RKO (cell line): Measurements from ENCODE around the gene AKIP1.
"Not testable (repeated sequence)": the region's sequence is repeated elsewhere in the genome, so short reads cannot be mapped to it uniquely, and the experiment has no call there.

Experiments
- DNase-seq: peaks from one replicate; pipeline ENCODE4 v3.0.0-alpha.2; 2016; ENCODE audit warnings: low spot score

AKIP1 gene, protein sequence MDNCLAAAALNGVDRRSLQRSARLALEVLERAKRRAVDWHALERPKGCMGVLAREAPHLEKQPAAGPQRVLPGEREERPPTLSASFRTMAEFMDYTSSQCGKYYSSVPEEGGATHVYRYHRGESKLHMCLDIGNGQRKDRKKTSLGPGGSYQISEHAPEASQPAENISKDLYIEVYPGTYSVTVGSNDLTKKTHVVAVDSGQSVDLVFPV

DNA sequence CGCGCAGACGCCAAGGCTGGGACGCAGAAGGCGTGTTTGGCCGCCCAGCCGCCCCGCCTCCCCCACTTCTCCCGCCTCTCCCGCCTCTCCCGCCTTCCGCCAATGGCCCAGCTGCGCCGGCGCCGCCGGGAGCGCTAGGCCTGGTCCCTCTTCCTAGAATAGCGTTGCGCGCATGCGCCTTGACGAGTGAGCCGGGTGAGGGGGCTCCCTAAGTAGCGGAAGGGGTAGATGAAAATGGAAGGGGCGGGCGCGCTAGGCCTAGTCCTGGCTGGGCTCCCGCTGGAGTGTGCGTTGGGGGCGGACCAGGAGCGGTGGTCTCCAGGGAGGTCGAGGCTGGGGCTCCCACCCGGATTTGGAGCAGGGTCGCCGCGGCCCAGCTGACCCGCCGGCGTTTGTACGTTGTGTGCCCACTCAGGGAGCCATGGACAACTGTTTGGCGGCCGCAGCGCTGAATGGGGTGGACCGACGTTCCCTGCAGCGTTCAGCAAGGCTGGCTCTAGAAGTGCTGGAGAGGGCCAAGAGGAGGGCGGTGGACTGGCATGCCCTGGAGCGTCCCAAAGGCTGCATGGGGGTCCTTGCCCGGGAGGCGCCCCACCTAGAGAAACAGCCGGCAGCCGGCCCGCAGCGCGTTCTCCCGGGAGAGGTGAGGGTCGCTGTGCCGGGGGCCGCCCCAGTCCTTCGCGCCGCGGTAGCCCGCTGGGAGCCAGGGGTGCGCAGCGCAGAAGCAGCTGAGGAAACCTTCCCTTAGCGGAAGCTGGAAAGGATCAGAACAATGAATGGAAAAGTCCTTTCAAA is at the start of gene AKIP1:
AKIP1 (plus strand) TSS at position 161 of the 795 bp plus-strand sequence; CDS start at position 422, 261 bp downstream.
- peak; percentile 96 for DNase-seq

DNA sequence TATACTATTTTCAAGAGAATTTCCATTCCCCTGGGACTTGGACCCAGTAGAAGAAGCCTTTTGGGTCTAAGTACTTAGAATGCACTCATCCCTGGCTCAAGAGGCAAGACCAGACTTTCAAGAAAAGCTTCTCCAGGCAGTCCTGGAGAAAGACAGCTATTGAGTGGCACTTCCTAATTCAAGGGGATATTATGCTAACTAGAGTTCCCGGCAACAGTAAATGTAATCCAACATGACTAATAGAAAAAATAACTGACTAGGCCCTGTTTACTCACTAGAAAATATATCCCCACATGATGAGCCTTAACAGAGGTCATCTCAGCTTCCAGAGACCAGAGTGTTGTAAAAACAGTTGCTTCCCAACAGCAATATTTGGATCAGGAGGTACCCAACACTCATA is 47.2 kb upstream of the AKIP1 start:
- DNase-seq, result peak; percentile 41

DNA sequence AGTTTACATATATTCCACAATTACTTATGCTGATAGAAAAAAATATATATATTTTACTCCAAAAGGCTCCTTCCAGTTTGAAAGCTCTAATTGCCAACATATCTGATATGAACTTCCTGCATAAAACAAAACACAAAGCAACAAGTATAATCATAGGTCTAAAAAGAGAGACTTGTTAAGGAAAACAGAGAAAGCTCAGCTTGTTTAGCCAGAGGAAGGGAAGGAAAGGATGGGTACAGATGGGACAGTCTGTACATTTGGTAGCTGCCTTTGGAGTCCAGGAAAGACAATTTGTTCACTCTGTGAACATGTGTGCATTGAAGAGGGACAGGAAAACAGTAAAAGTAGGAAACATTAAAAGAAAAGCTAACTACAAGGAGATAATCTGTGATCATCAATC is 45.7 kb upstream of the AKIP1 start:
- no peak for DNase-seq

DNA sequence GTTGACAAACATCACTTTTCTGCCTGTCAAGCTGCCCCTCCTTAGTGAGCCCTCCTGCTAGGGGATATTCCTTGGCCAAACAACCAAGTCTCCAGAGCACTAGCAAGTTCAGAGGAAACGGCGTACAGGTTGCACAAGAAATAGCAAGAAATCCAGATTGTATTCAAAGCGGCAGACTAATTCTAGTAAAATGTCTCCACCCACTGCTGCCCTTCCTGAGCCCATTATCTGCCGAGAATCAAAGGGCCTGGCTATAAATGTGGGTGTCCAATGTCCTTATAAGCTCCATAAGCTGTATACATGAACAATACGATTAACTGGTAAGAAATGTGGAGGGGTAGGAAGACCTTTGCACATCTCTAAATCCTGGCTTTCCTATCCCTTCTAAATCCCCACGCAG is 44.0 kb upstream of the AKIP1 start:
- no peak for DNase-seq

DNA sequence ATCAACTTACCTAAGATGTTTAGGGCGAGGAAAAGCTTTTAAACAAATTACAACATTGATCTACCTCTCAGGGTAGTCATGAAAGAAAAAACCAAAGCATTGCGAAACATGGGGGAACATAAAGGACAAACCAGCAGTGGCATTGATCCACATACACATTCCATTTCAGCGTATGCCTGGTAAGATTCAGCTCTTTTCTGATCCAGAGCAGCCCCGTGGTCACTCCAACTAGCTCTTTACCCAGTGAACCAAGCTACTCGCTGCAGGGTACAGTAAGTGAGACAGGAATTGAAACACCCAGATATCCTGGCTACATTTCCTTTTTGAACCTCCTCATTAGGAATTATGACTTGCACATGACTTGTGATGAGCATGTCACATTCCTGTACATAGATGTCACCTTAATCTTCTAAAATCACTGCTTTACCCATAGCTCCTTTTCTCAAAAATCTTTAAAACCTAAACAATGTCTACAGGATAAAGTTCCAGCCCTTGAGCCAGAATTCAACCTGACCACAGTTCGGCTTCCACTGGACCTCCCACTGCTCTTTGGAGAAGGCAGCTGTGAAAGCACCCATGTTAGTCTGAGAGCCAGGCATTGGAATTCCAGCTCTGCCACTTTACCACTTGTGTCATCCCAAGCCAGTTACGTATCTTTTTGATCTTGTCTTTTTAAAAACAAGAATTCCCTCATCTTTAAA is 42.9 kb upstream of the AKIP1 start:
- DNase-seq, result peak; percentile 53

DNA sequence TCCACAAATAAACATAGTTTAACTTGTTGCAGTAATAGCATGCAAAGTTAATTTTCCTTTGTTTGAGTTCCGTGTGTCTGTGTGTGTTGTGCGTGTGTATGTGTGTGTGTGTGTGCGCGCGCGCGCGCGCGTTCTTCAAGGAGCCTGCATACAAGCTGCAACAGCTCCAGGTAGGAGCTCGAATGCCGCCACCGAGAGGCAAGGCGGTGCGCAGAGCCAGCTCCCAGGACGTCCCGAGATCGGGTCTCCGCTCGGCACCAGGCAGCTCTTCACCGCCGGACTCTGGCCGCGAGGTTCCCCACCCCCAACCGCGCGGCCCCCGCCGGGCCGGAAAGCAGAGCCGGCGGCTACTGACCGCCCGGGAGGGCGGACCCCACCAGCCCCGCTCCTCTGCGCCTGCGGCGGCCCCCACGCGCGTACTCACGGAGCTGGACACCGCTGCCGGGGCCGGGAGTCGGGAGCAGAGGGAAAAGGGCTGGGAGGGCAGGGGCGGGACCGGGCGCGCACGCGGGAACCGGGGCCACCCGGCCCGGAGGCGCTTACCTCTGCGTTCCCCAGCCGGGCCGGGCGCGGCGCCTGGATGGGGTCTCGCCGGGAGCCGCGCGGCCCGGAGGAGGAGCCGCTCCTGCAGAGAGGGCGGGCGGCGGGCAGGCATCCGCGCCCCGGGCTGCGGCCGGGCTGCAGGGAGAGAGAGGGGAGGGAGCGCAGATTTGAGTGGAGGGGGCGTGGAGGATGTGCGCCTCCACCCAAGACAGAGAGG is 40.4 kb upstream of the AKIP1 start:
- peak; percentile 70 for DNase-seq

DNA sequence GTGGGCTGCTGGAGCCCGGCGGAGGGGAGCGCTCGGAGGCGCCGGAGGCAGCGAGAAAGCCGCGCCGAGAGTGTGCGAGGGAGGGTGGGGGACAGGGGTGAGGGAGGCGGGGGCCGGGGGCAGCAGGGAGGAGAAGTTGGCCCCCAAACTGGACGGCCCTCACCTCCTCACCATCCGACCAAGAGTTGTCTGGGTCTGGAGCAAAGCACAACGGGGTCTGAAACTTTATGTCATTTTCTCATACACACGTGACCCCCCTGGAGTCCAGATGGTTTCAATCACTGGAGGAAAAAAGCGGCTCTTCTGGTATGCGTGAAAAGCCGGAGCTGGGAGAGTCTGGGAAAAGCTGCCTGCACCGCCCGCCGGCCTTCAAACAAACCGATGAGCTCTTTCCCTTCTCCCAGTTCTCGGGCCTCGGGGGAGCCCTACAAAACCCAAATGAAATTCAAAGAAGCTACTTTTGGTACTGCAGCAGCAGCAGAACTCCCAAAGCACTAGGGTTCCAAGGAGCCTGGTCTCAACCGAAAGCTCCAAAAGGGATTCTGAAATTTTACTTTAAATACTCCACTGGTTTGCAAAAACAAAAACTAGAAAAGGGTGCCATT is 39.7 kb upstream of the AKIP1 start:
- DNase-seq, result peak; percentile 73

DNA sequence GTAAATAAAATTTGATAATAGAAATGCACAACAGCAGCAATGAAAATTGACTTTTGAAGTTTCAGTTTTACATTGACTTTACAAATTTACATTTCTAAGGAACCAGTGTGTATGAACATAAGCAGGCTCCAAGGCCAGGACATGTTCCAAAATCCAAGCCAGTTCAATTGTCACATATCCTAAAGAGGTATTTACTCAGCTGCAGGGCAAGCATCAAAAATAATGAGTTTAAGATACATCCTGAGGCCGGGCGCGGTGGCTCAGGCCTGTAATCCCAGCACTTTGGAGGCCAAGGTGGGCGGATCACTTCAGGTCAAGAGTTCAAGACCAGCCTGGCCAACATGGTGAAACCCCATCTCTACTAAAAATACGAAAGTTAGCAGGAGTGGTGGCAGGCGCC is 39.0 kb upstream of the AKIP1 start:
- no peak for DNase-seq

DNA sequence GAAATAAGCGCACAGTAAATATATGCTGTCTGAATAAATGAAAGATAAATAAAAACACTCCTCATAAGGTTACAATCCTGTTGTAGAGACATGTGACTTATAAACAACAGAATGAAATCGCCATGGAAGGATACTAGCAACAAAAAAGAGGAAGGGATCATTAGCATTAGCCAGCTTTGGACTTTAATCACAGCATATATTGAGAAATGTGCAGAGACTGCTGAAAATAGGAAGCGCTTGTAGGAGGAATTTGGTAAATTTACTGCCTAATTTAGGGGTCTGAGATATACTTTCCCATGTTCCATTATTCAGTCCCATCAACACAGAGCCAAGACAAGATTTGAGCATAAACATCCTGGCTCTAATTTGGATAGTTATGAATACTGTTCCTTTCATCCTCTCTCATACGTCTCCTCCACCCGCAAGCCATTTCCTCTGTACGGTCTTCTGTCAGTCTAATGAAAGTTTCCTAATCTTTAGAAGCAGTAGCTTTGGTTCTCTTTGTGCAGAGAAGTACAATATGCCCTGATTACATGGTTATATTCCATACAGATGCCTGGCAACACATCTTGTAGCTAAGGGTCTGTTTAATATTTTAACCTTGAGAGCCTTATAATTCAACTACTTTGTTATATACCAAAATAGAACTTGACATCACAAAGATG is 37.1 kb upstream of the AKIP1 start:
- no peak for DNase-seq

DNA sequence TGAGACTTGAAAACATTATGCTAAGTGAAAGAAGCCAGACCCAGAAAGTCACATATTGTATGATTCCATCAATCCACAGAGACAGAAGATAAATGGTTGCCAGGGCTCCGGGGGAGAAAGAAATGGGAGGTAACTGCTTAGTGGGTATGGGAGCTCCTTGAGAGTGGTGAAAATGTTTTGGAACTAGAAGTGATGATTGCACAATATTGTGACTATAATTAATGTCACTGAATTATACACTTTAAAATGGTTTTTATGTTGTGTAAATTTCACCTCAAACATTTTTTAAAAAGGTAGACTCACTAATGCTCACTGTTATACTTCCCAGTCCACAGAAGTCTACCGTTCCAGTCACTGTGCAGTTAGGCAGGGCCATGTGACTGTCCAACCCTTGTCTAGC is 32.2 kb upstream of the AKIP1 start:
- no peak for DNase-seq

DNA sequence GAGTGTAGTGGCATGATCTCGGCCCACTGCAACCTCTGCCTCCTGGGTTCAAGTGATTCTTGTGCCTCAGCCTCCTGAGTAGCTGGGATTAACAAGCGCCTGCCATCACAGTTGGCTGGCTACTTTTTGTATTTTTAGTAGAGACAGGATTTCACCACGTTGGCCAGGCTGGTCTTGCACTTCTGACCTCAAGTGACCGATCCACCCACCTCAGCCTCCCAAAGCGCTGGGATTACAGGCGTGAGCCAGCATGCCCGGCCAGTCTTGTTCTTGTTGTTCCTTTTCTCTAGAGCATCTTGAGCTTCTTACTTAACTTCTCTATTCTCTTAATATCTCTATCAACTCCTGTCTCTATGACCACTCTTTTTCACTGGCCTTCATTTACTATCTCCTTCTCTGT is 29.4 kb upstream of the AKIP1 start:
- not testable (repeated sequence) for DNase-seq

DNA sequence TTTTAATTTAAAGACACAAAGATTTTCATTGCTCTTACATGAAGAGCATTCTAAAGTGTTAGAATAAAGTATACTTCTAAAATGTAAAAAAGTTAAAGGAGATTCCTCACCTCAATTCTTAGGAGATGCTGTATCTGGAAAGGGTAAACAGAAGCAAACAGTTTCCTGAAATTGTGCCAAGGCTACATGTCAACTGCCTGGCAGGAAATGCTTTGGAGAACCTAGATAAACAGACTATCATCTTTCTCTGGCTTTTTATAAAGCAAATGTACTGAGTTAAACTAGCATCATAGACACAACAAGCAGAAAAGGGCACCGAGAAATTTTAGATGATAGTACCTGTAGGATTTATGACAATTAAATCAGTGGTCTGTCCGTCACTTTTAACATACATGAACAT is 24.7 kb upstream of the AKIP1 start:
- no peak for DNase-seq

DNA sequence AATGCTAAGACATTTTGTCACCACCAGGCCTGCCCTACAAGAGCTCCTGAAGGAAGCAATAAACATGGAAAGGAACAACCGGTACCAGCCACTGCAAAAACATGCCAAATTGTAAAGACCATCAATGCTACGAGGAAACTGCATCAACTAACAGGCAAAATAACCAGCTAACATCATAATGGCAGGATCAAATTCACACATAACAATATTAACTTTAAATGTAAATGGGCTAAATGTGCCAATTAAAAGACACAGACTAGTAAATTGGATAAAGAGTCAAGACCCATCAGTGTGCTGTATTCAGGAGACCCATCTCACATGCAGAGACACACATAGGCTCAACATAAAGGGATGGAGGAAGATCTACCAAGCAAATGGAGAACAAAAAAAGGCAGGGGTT is 19.8 kb upstream of the AKIP1 start:
- DNase-seq, result not testable (repeated sequence)

DNA sequence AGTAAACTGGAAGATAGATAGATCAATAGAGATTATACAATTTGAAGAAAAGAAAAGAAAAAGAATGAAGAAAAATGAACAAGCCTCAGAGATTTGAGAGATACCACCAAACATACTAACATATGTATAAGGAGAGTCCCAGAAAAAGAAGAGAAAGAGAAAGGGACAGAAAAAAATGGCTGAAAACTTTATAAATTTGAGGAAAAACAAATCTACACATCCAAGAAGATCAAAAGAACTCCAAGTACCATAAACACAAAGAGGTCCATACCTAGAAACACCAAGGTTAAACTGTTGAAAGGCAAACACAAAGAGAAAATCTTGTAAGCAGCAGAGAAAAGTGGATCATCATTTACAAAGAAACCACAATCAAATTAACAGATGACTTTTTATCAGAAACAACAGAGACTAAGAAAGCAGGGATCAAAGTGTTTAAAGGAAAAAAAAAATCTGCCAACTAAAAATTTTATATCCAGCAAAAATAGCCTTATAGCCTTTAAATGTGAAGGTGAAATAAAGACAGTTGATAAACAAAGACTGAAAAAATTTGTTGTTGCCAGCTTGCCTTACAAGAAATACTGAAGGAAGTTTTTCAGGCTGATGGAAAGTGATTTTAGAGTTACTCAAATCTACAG is 11.8 kb upstream of the AKIP1 start:
- no peak for DNase-seq

DNA sequence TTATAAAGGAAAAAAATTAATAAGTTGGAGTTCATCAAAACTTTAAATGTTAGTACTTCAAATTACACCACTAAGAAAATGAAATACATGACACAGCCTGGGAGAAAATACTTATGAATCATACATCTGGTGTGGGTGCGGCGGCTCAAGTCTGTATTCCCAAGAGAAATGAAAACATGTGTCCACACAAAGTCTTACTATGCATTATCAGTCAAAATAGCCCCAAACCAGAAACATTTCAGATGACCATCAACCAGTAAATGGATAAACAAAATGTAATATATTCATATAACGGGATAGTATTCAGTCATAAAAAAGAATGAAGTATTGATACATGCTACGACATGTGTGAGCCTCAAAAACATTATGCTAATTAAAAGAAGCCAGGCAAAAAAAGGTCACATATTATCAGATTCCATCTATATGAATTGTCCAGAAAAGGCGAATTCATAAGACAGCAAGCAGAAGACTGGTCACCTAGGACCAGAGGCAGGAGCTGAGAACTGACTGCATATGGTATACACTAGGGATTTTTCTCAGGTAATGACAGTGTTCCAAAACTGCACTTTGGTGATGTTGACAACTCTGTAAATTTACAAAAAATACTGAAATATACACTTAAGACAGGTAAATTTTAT is 5.3 kb upstream of the AKIP1 start:
- peak; percentile 63 for DNase-seq

DNA sequence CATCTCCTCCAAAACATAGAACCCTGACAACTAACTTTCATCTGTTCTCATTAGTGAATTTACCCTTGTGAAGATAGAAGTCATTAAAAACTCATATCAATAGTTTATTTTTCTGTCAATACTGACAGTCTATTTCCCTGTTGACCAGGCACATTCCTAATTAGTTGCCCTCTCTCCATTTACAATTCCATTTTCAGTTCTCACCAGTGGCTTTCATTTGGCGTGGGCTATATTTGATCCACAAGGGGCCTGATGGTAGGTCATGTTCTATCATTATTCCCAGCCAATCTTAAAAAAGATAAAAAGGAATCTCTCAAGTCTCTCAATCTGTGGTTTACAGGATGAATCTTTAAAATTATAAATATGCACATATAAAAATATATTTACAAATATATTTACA is 3.9 kb upstream of the AKIP1 start:
- no peak for DNase-seq

DNA sequence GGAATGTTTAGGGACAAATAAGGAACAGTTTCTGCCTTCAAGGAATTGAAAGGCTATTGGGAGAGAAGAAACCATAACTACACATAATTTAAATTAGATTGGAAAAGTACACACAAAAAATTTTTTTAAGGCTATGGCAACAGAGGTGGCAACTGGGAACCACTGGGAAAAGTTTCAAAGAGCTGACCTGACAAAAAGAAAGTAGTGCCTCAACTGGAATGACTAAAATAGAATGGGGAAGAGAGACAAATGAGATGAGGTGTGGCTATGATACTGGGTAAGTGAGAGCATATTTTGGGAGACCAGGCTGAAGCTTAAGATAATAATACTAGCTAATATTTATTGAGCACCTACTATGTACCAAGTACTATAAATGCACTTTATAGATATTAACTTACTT is 2.9 kb upstream of the AKIP1 start:
- DNase-seq, result no peak

DNA sequence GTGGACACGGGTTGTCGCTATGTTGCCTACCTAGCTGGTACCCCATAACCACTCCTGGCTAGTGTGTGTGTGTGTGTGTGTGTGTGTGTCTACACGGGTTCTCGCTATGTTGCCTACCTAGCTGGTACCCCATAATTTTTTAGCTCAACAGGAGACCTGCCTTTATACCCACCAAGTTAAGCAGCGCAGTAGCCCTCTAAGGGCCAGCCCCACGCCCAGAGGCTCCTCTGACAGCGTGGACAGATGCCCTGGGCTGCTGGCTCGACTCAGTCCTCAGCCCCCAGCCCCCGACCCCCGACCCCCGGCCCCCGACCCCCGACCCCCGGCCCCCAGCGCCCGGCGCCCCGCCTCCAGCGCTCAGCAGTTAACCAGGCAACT is 351 bp upstream of the AKIP1 start:
- DNase-seq, result no peak

DNA sequence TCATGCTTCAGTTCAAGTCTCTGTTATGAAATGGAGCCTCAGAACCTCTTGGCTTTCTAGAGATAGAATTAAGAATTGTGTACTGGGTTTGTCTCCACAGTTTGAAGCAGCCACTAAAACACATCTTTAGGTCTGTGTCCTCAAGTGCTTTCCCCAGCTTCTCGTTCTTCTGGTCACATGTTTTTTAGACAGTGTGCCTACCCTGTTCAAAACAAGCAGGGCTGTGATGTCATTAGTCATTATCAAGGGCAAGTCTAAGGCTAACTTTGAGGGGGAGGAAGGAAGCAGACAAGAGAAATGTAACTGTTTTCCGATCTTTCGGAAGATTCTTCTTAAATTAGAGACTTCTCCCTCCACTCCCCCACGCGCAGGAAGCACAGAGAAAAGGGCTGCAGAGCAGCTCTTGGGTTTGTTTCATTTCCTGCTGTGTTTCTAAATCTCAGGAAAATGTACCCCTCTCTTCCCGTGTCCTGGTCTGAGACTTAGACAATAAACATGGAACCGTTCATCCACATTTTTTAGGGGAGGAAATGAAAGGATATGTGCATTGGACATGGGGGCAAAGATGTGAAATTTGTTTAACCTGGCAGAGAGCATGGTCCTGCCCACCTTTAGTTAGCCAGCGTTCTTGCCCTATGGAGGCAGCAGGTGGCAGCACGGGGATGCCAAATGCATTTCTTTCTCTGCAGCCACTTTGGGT is 3.1 kb downstream of the AKIP1 start:
- peak; percentile 39 for DNase-seq

DNA sequence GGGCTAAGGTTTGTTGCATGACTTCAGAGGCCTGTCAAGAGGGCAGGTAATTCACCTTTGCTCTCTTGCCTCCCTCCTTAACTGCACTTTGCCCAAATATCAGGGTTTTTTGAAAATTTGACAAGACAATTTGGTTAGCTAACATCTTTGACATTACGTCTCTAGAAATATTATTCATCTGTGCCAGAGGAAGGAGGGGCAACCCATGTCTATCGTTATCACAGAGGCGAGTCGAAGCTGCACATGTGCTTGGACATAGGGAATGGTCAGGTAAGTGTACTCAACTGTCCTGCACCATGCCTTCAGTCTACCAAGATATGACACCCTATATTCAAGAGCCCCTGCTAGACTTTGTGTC is 3.7 kb downstream of the AKIP1 start:
- DNase-seq, result no peak
